HepG2 (cell line): Measurements from ENCODE around the gene NAB2. TPM values are rescaled to one million over a fixed set of nuclear protein-coding genes. Genes with fewer than 3 reads are reported as not detected.
A peak's percentile ranks its signal among the peaks of the same experiment; 100 is the strongest.

Source experiments
- ARNT2 ChIP-seq: sonication (generic); formaldehyde crosslinking; IDR thresholded peaks from 2 replicates; pipeline ENCODE4 v1.8.0; 2022; ENCODE audit warnings: mild to moderate bottlenecking, low read depth, missing genetic modification reagents, moderate library complexity
- ATF2 ChIP-seq: sonication (generic); formaldehyde crosslinking; IDR thresholded peaks from 2 replicates; pipeline ENCODE4 v1.4.0; 2020; ENCODE audit warnings: missing genetic modification reagents
- FOXM1 ChIP-seq: sonication (generic); formaldehyde crosslinking; IDR thresholded peaks from 2 replicates; pipeline ENCODE4 v1.5.0; 2020; ENCODE audit warnings: missing genetic modification reagents
- HOXA3 ChIP-seq: sonication (generic); formaldehyde crosslinking; IDR thresholded peaks from 2 replicates; pipeline ENCODE4 v1.5.0; 2020; ENCODE audit warnings: missing genetic modification reagents
- MIXL1 ChIP-seq: IDR thresholded peaks from 2 replicates; pipeline ENCODE4 v1.6.1; 2016
- REL ChIP-seq: sonication (generic); formaldehyde crosslinking; conservative IDR thresholded peaks from 2 replicates; pipeline ENCODE4 v1.8.0; 2022; ENCODE audit warnings: mild to moderate bottlenecking, missing genetic modification reagents, moderate library complexity
- SP1 ChIP-seq, 2 experiments: fragments of 450-650 bp in 1 of 2; sonication (generic) in 1 of 2; formaldehyde crosslinking in 1 of 2; IDR thresholded peaks; 2 replicates each; pipeline versions ENCODE4 v1.4.0 to v1.6.1; 2016 to 2020; ENCODE audit warnings: missing genetic modification reagents in 1 of 2
- TBL1XR1 ChIP-seq: fragments of 150-350 bp; IDR thresholded peaks from 2 replicates; pipeline ENCODE4 v1.6.1; 2014; ENCODE audit warnings: borderline replicate concordance, low read length; ENCODE audit not compliant: partially characterized antibody
- ZBTB44 ChIP-seq: sonication (generic); formaldehyde crosslinking; IDR thresholded peaks from 2 replicates; pipeline ENCODE4 v1.4.0; 2020; ENCODE audit warnings: missing genetic modification reagents
- ZKSCAN1 ChIP-seq: fragments of 150-350 bp; IDR thresholded peaks from 2 replicates; pipeline ENCODE4 v1.6.1; 2014; ENCODE audit warnings: low read length
- ZNF207 ChIP-seq: fragments of 450-650 bp; IDR thresholded peaks from 2 replicates; pipeline ENCODE4 v1.6.1; 2016; ENCODE audit warnings: antibody characterized with exemption, borderline replicate concordance
- ZNF253 ChIP-seq: sonication (generic); formaldehyde crosslinking; IDR thresholded peaks from 2 replicates; pipeline ENCODE4 v1.8.0; 2022; ENCODE audit warnings: mild to moderate bottlenecking, missing genetic modification reagents, borderline replicate concordance
- ZNF276 ChIP-seq: sonication (generic); formaldehyde crosslinking; IDR thresholded peaks from 2 replicates; pipeline ENCODE4 v1.4.0; 2020; ENCODE audit warnings: mild to moderate bottlenecking, low read depth, missing genetic modification reagents
- ZNF317 ChIP-seq: sonication (generic); formaldehyde crosslinking; IDR thresholded peaks from 2 replicates; pipeline ENCODE4 v1.5.0; 2020; ENCODE audit warnings: mild to moderate bottlenecking, missing genetic modification reagents
- ZNF557 ChIP-seq: sonication (generic); formaldehyde crosslinking; IDR thresholded peaks from 2 replicates; pipeline ENCODE4 v1.4.0; 2020; ENCODE audit warnings: missing genetic modification reagents
- ZNF572 ChIP-seq: sonication (generic); formaldehyde crosslinking; IDR thresholded peaks from 2 replicates; pipeline ENCODE4 v1.5.1; 2020; ENCODE audit warnings: mild to moderate bottlenecking, missing genetic modification reagents
- ZZZ3 ChIP-seq: sonication (generic); formaldehyde crosslinking; IDR thresholded peaks from 2 replicates; pipeline ENCODE4 v1.4.0; 2020; ENCODE audit warnings: missing genetic modification reagents, mild to moderate bottlenecking, borderline replicate concordance
- polyA plus RNA-seq, 8 experiments: library from polyadenylated mRNA; depleted of rRNA in 3 of 8; stranded (reverse) in 7 of 8; unstranded in 1 of 8; fragments of >200 nt; fragmentation: Illumina TruSeq in 4 of 8; extraction: Trizol in 4 of 8; gene quantifications; 2 replicates each; pipeline versions ENCODE4 v1.2.1 to v1.2.3, GENCODE V29; 2011 to 2016; ENCODE audit warnings: low read depth in 4 of 8, missing spikeins in 1 of 8, mixed read lengths in 1 of 8; ENCODE audit not compliant: insufficient read depth in 1 of 8
- total RNA-seq, 5 experiments: library from RNA; depleted of rRNA; stranded (reverse); fragments of >200 nt; fragmentation: Illumina TruSeq; extraction: Trizol; gene quantifications; 2 replicates each; pipeline ENCODE4 v1.2.3, GENCODE V29; 2016; ENCODE audit warnings: low read depth in 1 of 5
- TF ChIP-seq, protein P1 (sequence below): IDR thresholded peaks from 2 replicates; pipeline ENCODE4 v1.6.1; 2016
- TF ChIP-seq, protein P2 (sequence below): sonication (generic); formaldehyde crosslinking; IDR thresholded peaks from 2 replicates; pipeline ENCODE4 v1.4.0; 2020; ENCODE audit warnings: missing genetic modification reagents, low read depth, mild to moderate bottlenecking, borderline replicate concordance
- TF ChIP-seq, protein P3 (sequence below): IDR thresholded peaks from 2 replicates; pipeline ENCODE4 v1.6.1; 2016; ENCODE audit warnings: mild to moderate bottlenecking

The NAB2 gene
- total and polyA plus RNA-seq, 2 of the 13 experiments (the other 11 are each of a cell fraction or from before 2014, with no cell fraction given), result 11.7 to 12.9 TPM

- TF ChIP-seq, protein P1, sequence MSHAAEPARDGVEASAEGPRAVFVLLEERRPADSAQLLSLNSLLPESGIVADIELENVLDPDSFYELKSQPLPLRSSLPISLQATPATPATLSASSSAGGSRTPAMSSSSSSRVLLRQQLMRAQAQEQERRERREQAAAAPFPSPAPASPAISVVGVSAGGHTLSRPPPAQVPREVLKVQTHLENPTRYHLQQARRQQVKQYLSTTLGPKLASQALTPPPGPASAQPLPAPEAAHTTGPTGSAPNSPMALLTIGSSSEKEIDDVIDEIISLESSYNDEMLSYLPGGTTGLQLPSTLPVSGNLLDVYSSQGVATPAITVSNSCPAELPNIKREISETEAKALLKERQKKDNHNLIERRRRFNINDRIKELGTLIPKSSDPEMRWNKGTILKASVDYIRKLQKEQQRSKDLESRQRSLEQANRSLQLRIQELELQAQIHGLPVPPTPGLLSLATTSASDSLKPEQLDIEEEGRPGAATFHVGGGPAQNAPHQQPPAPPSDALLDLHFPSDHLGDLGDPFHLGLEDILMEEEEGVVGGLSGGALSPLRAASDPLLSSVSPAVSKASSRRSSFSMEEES (CRISPR knock-in tag), result peak; percentile 85
- TF ChIP-seq ZNF276 (peak; percentile 30; the same call in 1 of the 2 replicates), ZKSCAN1 (0 out of 2 replicates have a peak, but pooled peaks have one; percentile 19), ARNT2 (CRISPR knock-in tag) (peak; percentile 80; the same call in 1 of the 2 replicates), ZNF557 (0 out of 2 replicates have a peak, but pooled peaks have one; percentile 75), MIXL1 (CRISPR knock-in tag) (no peak), SP1 (IDR thresholded peaks at IDR 0.05) (no peak), SP1 (CRISPR knock-in tag; IDR thresholded peaks at IDR 0.05) (peak; percentile 67), ZNF572 (CRISPR knock-in tag) (no peak), FOXM1 (CRISPR knock-in tag) (no peak), ZNF317 (0 out of 2 replicates have a peak, but pooled peaks have one; percentile 7), ZBTB44 (no peak), REL (CRISPR knock-in tag) (peak; percentile 36; the same call in 1 of the 2 replicates), ZNF207 (no peak), ZNF253 (CRISPR knock-in tag) (peak; percentile 55; the same call in 1 of the 2 replicates), TBL1XR1 (no peak), ZZZ3 (no peak), ATF2 (CRISPR knock-in tag) (peak; percentile 67), HOXA3 (peak; percentile 91)
- TF ChIP-seq, protein P2, sequence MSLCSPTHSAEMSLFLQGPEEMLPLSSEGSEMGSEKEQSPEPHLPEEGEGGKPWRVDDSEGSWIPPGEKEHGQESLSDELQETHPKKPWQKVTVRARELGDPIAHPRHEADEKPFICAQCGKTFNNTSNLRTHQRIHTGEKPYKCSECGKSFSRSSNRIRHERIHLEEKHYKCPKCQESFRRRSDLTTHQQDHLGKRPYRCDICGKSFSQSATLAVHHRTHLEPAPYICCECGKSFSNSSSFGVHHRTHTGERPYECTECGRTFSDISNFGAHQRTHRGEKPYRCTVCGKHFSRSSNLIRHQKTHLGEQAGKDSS (CRISPR knock-in tag), result no peak
- TF ChIP-seq, protein P3, sequence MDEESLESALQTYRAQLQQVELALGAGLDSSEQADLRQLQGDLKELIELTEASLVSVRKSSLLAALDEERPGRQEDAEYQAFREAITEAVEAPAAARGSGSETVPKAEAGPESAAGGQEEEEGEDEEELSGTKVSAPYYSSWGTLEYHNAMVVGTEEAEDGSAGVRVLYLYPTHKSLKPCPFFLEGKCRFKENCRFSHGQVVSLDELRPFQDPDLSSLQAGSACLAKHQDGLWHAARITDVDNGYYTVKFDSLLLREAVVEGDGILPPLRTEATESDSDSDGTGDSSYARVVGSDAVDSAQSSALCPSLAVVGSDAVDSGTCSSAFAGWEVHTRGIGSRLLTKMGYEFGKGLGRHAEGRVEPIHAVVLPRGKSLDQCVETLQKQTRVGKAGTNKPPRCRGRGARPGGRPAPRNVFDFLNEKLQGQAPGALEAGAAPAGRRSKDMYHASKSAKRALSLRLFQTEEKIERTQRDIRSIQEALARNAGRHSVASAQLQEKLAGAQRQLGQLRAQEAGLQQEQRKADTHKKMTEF (CRISPR knock-in tag), result peak; percentile 73
Observed at GRCh38 chr12:57088354-57089270, at the start of gene NAB2 (continued).
